Right atrium auricular region (tissue), 2 donors: ENCODE data around the gene MCEMP1. TPM values are rescaled to one million over a fixed set of nuclear protein-coding genes. Genes with fewer than 3 reads are reported as not detected.

Experiments
- DNase-seq: peaks from one replicate; pipeline ENCODE4 v3.0.0-alpha.2; 2019; ENCODE audit warnings: low spot score
- H3K27ac ChIP-seq, 2 donors: fragments of 200-600 bp; sonication (generic); 1 replicate in 1 of 2; 2 replicates in 1 of 2; pipeline ENCODE4 v1.5.1; 2016 to 2019
- H3K27me3 ChIP-seq, 2 donors: fragments of 200-600 bp; sonication (generic); one replicate each; pipeline versions ENCODE4 v1.5.1 to v1.6.0; 2017 to 2019
- H3K36me3 ChIP-seq: fragments of 200-600 bp; sonication (generic); one replicate; pipeline ENCODE4 v1.5.1; 2016
- H3K4me1 ChIP-seq, 2 donors: fragments of 200-600 bp; sonication (generic); one replicate each; pipeline versions ENCODE4 v1.5.1 to v1.6.0; 2017 to 2019
- H3K4me3 ChIP-seq, 2 donors: fragments of 200-600 bp; sonication (generic); 1 replicate in 1 of 2; 2 replicates in 1 of 2; pipeline ENCODE4 v1.5.1; 2017 to 2019; ENCODE audit warnings: mild to moderate bottlenecking in 1 of 2, moderate library complexity in 1 of 2
- H3K9me3 ChIP-seq, 2 donors: fragments of 200-600 bp; sonication (generic); one replicate each; pipeline ENCODE4 v1.5.1; 2019
- total RNA-seq, 2 donors: library from RNA; depleted of rRNA; stranded (reverse); fragments of >200 nt; gene quantifications; one replicate each; pipeline ENCODE4 v1.1.0, GENCODE V29; 2016
- TF ChIP-seq, protein P1 (sequence below), 2 donors: fragments of 200-600 bp; sonication (generic); IDR thresholded peaks; one replicate each; pipeline ENCODE4 v1.5.1; 2019; ENCODE audit warnings: antibody characterized with exemption in 2 of 2

Gene MCEMP1
- total RNA-seq, 2 donors from 2014 or later: 0.70 to 1.5 TPM

GRCh38 chr19:7662657-7663056 lies 14.2 kb upstream of the MCEMP1 start:
- H3K27me3 ChIP-seq: no peaks in the 10 kb centered on the region
- H3K9me3 ChIP-seq: no peaks in the 10 kb centered on the region
- H3K27ac ChIP-seq: no peak overlapping the region
- TF ChIP-seq, protein P1, sequence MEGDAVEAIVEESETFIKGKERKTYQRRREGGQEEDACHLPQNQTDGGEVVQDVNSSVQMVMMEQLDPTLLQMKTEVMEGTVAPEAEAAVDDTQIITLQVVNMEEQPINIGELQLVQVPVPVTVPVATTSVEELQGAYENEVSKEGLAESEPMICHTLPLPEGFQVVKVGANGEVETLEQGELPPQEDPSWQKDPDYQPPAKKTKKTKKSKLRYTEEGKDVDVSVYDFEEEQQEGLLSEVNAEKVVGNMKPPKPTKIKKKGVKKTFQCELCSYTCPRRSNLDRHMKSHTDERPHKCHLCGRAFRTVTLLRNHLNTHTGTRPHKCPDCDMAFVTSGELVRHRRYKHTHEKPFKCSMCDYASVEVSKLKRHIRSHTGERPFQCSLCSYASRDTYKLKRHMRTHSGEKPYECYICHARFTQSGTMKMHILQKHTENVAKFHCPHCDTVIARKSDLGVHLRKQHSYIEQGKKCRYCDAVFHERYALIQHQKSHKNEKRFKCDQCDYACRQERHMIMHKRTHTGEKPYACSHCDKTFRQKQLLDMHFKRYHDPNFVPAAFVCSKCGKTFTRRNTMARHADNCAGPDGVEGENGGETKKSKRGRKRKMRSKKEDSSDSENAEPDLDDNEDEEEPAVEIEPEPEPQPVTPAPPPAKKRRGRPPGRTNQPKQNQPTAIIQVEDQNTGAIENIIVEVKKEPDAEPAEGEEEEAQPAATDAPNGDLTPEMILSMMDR (IDR thresholded peaks at IDR 0.05): no peak
- no peaks in the 10 kb centered on the region for H3K4me1 ChIP-seq
- no peak for DNase-seq
- no peaks in the 10 kb centered on the region for H3K36me3 ChIP-seq
- no peak overlapping the region for H3K4me3 ChIP-seq

DNA sequence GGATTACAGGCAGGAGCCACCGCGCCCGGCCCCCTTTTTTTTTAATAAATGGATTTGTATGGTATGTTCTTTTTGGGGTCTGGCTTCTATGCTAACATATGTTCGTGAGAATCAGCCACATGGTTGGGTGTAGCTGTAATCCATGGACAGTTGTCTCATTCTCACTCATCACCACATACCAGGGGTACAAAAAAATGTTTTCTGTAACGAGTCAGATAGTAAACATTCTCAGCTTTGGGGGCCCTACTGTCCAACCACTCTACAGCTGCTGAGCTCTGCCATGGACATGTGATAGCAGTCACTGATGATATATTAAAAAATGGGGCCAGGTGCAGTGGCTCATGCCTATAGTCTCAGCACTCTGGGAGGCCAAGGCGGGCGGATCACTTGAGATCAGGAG lies 13.2 kb upstream of the MCEMP1 start:
- Histone ChIP-seq H3K4me3 (no peak overlapping the region), H3K27me3 (no peaks in the 10 kb centered on the region), H3K9me3 (no peaks in the 10 kb centered on the region), H3K27ac (no peak overlapping the region), H3K4me1 (no peaks in the 10 kb centered on the region), H3K36me3 (no peaks in the 10 kb centered on the region)
- TF ChIP-seq, protein P1 (IDR thresholded peaks at IDR 0.05): no peak
- no peak for DNase-seq

DNA sequence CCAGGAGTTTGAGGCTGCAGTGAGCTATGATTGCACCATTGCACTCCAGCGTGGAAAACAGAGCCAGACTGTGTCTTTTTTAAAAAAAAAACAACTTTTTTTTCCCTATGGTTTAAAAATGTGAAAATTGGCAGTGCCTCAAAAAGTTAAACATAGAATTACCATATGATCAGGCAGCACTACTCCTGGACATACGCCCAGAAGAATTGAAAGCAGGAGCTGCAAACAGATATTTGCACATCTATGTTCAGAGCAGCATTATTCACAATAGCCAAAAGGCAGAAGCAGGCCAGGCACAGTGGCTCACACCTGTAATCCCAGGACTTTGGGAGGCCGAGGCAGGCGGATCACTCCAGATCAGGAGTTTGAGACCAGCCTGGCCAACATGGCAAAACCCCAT lies 11.8 kb upstream of the MCEMP1 start:
- no peaks in the 10 kb centered on the region for H3K36me3 ChIP-seq
- DNase-seq: no peak
- H3K4me1 ChIP-seq: no peaks in the 10 kb centered on the region
- no peak overlapping the region for H3K4me3 ChIP-seq
- no peaks in the 10 kb centered on the region for H3K27me3 ChIP-seq
- no peaks in the 10 kb centered on the region for H3K9me3 ChIP-seq
- no peak overlapping the region for H3K27ac ChIP-seq
- TF ChIP-seq, protein P1 (IDR thresholded peaks at IDR 0.05): no peak

DNA sequence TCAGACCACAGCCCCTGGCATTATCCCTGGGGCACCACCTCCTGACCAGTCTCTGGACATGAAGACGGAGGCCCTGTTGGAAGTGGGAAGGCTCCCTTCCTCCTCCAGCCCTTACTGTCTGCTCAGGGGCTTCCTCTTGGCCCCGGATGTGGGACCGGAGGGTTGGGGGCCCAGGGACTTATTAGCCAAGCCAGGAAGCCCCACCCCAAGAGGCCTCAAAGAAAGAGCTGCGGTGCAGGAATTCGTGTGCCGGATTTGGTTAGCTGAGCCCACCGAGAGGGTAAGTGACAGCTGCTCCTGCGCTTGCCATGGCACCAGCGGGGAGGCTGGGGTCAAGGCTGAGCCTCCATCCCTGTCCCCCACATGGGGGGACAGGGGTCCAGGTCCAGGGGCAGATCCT lies 8.0 kb upstream of the MCEMP1 start, which contains the start of gene RETN:
Gene RETN, plus strand, starts transcription at position 208 of the 400 bp plus-strand sequence. CDS start 278 bp downstream, outside the sequence.
- peaks cover 0 to 1% of the 10 kb centered on the region in 2 donors for H3K9me3 ChIP-seq
- no peaks in the 10 kb centered on the region for H3K36me3 ChIP-seq
- TF ChIP-seq, protein P1 (IDR thresholded peaks at IDR 0.05): no peak
- no peaks in the 10 kb centered on the region for H3K4me1 ChIP-seq
- no peak within 1 kb of the TSS for H3K4me3 ChIP-seq
- no peaks in the 10 kb centered on the region for H3K27me3 ChIP-seq
- no peak for DNase-seq
- H3K27ac ChIP-seq: no peak within 1 kb of the TSS

DNA sequence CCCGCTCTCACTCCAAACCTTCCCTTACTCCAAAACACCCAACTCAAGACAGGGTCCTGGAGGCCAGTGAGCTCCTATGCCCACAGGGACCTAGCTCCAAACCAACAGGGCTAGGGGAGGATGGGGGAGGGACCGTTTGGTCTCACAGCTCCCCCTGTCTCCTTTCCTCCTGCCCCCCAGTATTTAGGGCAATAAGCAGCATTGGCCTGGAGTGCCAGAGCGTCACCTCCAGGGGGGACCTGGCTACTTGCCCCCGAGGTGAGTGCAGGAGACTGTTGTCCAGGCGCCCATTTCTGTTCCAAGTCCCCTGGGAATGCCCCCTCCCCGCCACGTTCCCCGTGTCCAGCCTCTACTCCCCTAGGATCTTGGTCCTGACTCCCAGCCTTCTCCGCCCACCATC lies 7.2 kb upstream of the MCEMP1 start:
- H3K27me3 ChIP-seq: no peaks in the 10 kb centered on the region
- no peak overlapping the region for H3K4me3 ChIP-seq
- no peak overlapping the region for H3K27ac ChIP-seq
- no peaks in the 10 kb centered on the region for H3K4me1 ChIP-seq
- no peak for DNase-seq
- peaks cover 0 to 4% of the 10 kb centered on the region in 2 donors for H3K9me3 ChIP-seq
- no peaks in the 10 kb centered on the region for H3K36me3 ChIP-seq
- TF ChIP-seq, protein P1 (IDR thresholded peaks at IDR 0.05): no peak

DNA sequence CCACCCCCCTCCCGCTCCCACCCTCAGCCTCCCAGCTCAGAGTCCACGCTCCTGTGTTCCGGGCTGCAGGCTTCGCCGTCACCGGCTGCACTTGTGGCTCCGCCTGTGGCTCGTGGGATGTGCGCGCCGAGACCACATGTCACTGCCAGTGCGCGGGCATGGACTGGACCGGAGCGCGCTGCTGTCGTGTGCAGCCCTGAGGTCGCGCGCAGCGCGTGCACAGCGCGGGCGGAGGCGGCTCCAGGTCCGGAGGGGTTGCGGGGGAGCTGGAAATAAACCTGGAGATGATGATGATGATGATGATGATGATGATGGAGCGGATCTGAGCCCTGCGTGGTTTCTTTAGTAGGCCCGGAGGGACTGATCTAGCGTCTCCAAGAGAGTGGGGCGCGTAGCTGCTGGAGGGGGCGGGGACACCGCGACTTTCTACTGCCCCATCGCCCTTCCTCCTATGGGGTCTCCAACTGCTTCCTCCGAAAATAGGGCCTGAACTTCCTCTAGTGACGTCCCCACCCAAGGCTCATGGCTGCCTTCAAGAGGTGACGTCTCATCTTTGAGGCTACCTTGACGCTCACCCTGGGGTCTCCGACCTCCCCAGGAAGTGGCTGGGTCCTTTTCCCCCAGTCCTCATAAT lies 6.6 kb upstream of the MCEMP1 start:
- Histone ChIP-seq H3K27me3 (no peaks in the 10 kb centered on the region), H3K4me3 (no peak overlapping the region), H3K27ac (no peak overlapping the region), H3K4me1 (no peaks in the 10 kb centered on the region), H3K36me3 (no peaks in the 10 kb centered on the region), H3K9me3 (peaks cover 0 to 4% of the 10 kb centered on the region in 2 donors)
- TF ChIP-seq, protein P1 (IDR thresholded peaks at IDR 0.05): no peak
- no peak for DNase-seq
